Measurements from ENCODE around the gene PRPH2. TPM values are rescaled to one million over a fixed set of nuclear protein-coding genes. Genes with fewer than 3 reads are reported as not detected.
"Not testable (repeated sequence)": the region's sequence is repeated elsewhere in the genome, so short reads cannot be mapped to it uniquely, and the experiment has no call there.

PRPH2 gene
- total RNA-seq, 1 donor from 2014 or later: not detected

GRCh38 chr6:42742116-42742894 lies 19.9 kb upstream of the PRPH2 start:
- H3K79me2 ChIP-seq (ENCODE audit: insufficient read depth, low read length): peaks cover 27% of the 10 kb centered on the region
- Mint-ChIP-seq H3K27ac (ENCODE audit: unreplicated experiment) (no peak overlapping the region), H3K36me3 (ENCODE audit: low read depth, unreplicated experiment) (peaks cover 2% of the 10 kb centered on the region), H3K4me1 (ENCODE audit: low read depth, unreplicated experiment) (no peaks in the 10 kb centered on the region), H3K27me3 (ENCODE audit: low read depth, unreplicated experiment) (peaks cover 2% of the 10 kb centered on the region), H3K4me3 (ENCODE audit: unreplicated experiment) (peak overlapping the region; percentile 18), H3K9me3 (ENCODE audit: unreplicated experiment) (no peaks in the 10 kb centered on the region)
- H2AFZ ChIP-seq (ENCODE audit: low read depth, low read length): no peak overlapping the region
- H3K4me1 ChIP-seq (ENCODE audit: insufficient read depth, low read length): peaks cover 11% of the 10 kb centered on the region
- no peak overlapping the region for H3K9ac ChIP-seq (ENCODE audit: low read length)
- no peak overlapping the region for H3K4me3 ChIP-seq (ENCODE audit: insufficient read depth, low read depth, low read length)
- no peaks in the 10 kb centered on the region for H3K27me3 ChIP-seq (ENCODE audit: insufficient read depth, low read length)
- H3K4me2 ChIP-seq (ENCODE audit: low read length): peak overlapping the region; percentile 40
- no peaks in the 10 kb centered on the region for H3K9me3 ChIP-seq (ENCODE audit: insufficient read depth, low read depth, low read length)
- TF ChIP-seq CTCF (IDR thresholded peaks at IDR 0.05; ENCODE audit: insufficient read depth, low read depth, low read length) (no peak), EZH2 (IDR thresholded peaks at IDR 0.05; ENCODE audit: insufficient read depth, low read length) (no peak)
- FAIRE-seq (no peak), DNase-seq (ENCODE audit: low read depth) (peak; percentile 81)
- H3K36me3 ChIP-seq (ENCODE audit: insufficient read depth, low read length): no peaks in the 10 kb centered on the region
- peaks cover 22% of the 10 kb centered on the region for H4K20me1 ChIP-seq (ENCODE audit: insufficient read depth, low read length)
- no peak overlapping the region for H3K27ac ChIP-seq (ENCODE audit: low read depth, low read length)

- Mint-ChIP-seq H3K9me3 (ENCODE audit: unreplicated experiment) (no peaks in the 10 kb centered on the region), H3K27me3 (ENCODE audit: low read depth, unreplicated experiment) (peaks cover 2% of the 10 kb centered on the region), H3K4me3 (ENCODE audit: unreplicated experiment) (no peak overlapping the region), H3K27ac (ENCODE audit: unreplicated experiment) (no peak overlapping the region), H3K36me3 (ENCODE audit: low read depth, unreplicated experiment) (peaks cover 2% of the 10 kb centered on the region), H3K4me1 (ENCODE audit: low read depth, unreplicated experiment) (no peaks in the 10 kb centered on the region)
- Histone ChIP-seq H3K9ac (ENCODE audit: low read length) (no peak overlapping the region), H3K4me2 (ENCODE audit: low read length) (no peak overlapping the region), H2AFZ (ENCODE audit: low read depth, low read length) (no peak overlapping the region), H3K27ac (ENCODE audit: low read depth, low read length) (no peak overlapping the region), H3K9me3 (ENCODE audit: insufficient read depth, low read depth, low read length) (no peaks in the 10 kb centered on the region), H3K36me3 (ENCODE audit: insufficient read depth, low read length) (no peaks in the 10 kb centered on the region), H3K79me2 (ENCODE audit: insufficient read depth, low read length) (peaks cover 26% of the 10 kb centered on the region), H4K20me1 (ENCODE audit: insufficient read depth, low read length) (peaks cover 22% of the 10 kb centered on the region), H3K4me3 (ENCODE audit: insufficient read depth, low read depth, low read length) (no peak overlapping the region), H3K27me3 (ENCODE audit: insufficient read depth, low read length) (no peaks in the 10 kb centered on the region), H3K4me1 (ENCODE audit: insufficient read depth, low read length) (peaks cover 9% of the 10 kb centered on the region)
- TF ChIP-seq EZH2 (IDR thresholded peaks at IDR 0.05; ENCODE audit: insufficient read depth, low read length) (no peak), CTCF (IDR thresholded peaks at IDR 0.05; ENCODE audit: insufficient read depth, low read depth, low read length) (no peak)
- DNase-seq (ENCODE audit: low read depth) (no peak), FAIRE-seq (no peak)
Observed at GRCh38 chr6:42740725-42741124, 18.3 kb upstream of the PRPH2 start.

- Mint-ChIP-seq H3K27ac (ENCODE audit: unreplicated experiment) (no peak overlapping the region), H3K36me3 (ENCODE audit: low read depth, unreplicated experiment) (no peaks in the 10 kb centered on the region), H3K9me3 (ENCODE audit: unreplicated experiment) (no peaks in the 10 kb centered on the region), H3K27me3 (ENCODE audit: low read depth, unreplicated experiment) (peaks cover 2% of the 10 kb centered on the region), H3K4me1 (ENCODE audit: low read depth, unreplicated experiment) (no peaks in the 10 kb centered on the region), H3K4me3 (ENCODE audit: unreplicated experiment) (no peak overlapping the region)
- no peak overlapping the region for H3K27ac ChIP-seq (ENCODE audit: low read depth, low read length)
- no peak overlapping the region for H3K4me3 ChIP-seq (ENCODE audit: insufficient read depth, low read depth, low read length)
- no peaks in the 10 kb centered on the region for H3K27me3 ChIP-seq (ENCODE audit: insufficient read depth, low read length)
- no peaks in the 10 kb centered on the region for H3K9me3 ChIP-seq (ENCODE audit: insufficient read depth, low read depth, low read length)
- H3K9ac ChIP-seq (ENCODE audit: low read length): no peak overlapping the region
- no peak overlapping the region for H2AFZ ChIP-seq (ENCODE audit: low read depth, low read length)
- TF ChIP-seq EZH2 (IDR thresholded peaks at IDR 0.05; ENCODE audit: insufficient read depth, low read length): no peak
- no peak for TF ChIP-seq CTCF (IDR thresholded peaks at IDR 0.05; ENCODE audit: insufficient read depth, low read depth, low read length)
- no peak overlapping the region for H3K4me2 ChIP-seq (ENCODE audit: low read length)
- no peaks in the 10 kb centered on the region for H4K20me1 ChIP-seq (ENCODE audit: insufficient read depth, low read length)
- no peaks in the 10 kb centered on the region for H3K36me3 ChIP-seq (ENCODE audit: insufficient read depth, low read length)
- H3K79me2 ChIP-seq (ENCODE audit: insufficient read depth, low read length): no peaks in the 10 kb centered on the region
- H3K4me1 ChIP-seq (ENCODE audit: insufficient read depth, low read length): no peaks in the 10 kb centered on the region
- no peak for FAIRE-seq
- DNase-seq (ENCODE audit: low read depth): no peak
Observed at GRCh38 chr6:42735976-42736375, 13.6 kb upstream of the PRPH2 start.

- not testable (repeated sequence) for H3K27me3 ChIP-seq (ENCODE audit: insufficient read depth, low read length); H3K27me3 Mint-ChIP-seq (ENCODE audit: low read depth, unreplicated experiment); H4K20me1 ChIP-seq (ENCODE audit: insufficient read depth, low read length); H3K4me1 ChIP-seq (ENCODE audit: insufficient read depth, low read length); H3K4me1 Mint-ChIP-seq (ENCODE audit: low read depth, unreplicated experiment); H3K9me3 ChIP-seq (ENCODE audit: insufficient read depth, low read depth, low read length); DNase-seq (ENCODE audit: low read depth); H3K79me2 ChIP-seq (ENCODE audit: insufficient read depth, low read length); H3K9ac ChIP-seq (ENCODE audit: low read length); H3K27ac ChIP-seq (ENCODE audit: low read depth, low read length); FAIRE-seq; H3K4me3 Mint-ChIP-seq (ENCODE audit: unreplicated experiment); H3K4me2 ChIP-seq (ENCODE audit: low read length); H3K27ac Mint-ChIP-seq (ENCODE audit: unreplicated experiment); H3K9me3 Mint-ChIP-seq (ENCODE audit: unreplicated experiment); H3K36me3 Mint-ChIP-seq (ENCODE audit: low read depth, unreplicated experiment); H2AFZ ChIP-seq (ENCODE audit: low read depth, low read length); H3K36me3 ChIP-seq (ENCODE audit: insufficient read depth, low read length); H3K4me3 ChIP-seq (ENCODE audit: insufficient read depth, low read depth, low read length)
Observed at GRCh38 chr6:42733867-42734481, 11.6 kb upstream of the PRPH2 start.

Data from astrocyte (in vitro differentiated cells and primary cell).